Embryonic facial prominence (tissue), 1 donor: ENCODE data around the gene ILDR2.

Source experiments
- DNase-seq: peaks from one replicate; pipeline ENCODE4 v3.0.0-alpha.2; 2016; ENCODE audit errors: extremely low spot score

Gene ILDR2

GRCh38 chr1:166975361-166976129 lies at the start of gene ILDR2:
TSS of gene ILDR2 (minus strand) at chr1:166975540. CDS start at chr1:166975268, 272 bp downstream.
- DNase-seq, result no peak

GRCh38 chr1:167022384-167022783 lies 47.0 kb upstream of the ILDR2 start:
- DNase-seq, result no peak

- no peak for DNase-seq
Measured at GRCh38 chr1:167016100-167016750, 40.9 kb upstream of the ILDR2 start.

- no peak for DNase-seq
Measured at GRCh38 chr1:167013108-167013929, 38.0 kb upstream of the ILDR2 start.

- no peak for DNase-seq
Measured at GRCh38 chr1:167012570-167012969, 37.2 kb upstream of the ILDR2 start.

GRCh38 chr1:167011560-167012191 lies 36.3 kb upstream of the ILDR2 start:
- DNase-seq, result no peak

GRCh38 chr1:167003711-167004110 lies 28.4 kb upstream of the ILDR2 start:
- DNase-seq, result no peak

- no peak for DNase-seq
Measured at GRCh38 chr1:167002354-167002753, 27.0 kb upstream of the ILDR2 start.

- DNase-seq, result no peak
Measured at GRCh38 chr1:167000546-167000945, 25.2 kb upstream of the ILDR2 start.

- no peak for DNase-seq
Measured at GRCh38 chr1:166999500-167000055, 24.2 kb upstream of the ILDR2 start.

- no peak for DNase-seq
Measured at GRCh38 chr1:166999075-166999474, 23.7 kb upstream of the ILDR2 start.

GRCh38 chr1:166988974-166989515 lies 13.7 kb upstream of the ILDR2 start, which contains the start of gene MAEL:
TSS of gene MAEL (plus strand) at chr1:166989280. CDS start at chr1:166989353, 73 bp downstream.
- DNase-seq, result no peak

- DNase-seq, result no peak
Measured at GRCh38 chr1:166981589-166981988, 6.2 kb upstream of the ILDR2 start.

GRCh38 chr1:166980818-166981217 lies 5.5 kb upstream of the ILDR2 start:
- no peak for DNase-seq

- DNase-seq, result no peak
Measured at GRCh38 chr1:166980383-166980782, 5.0 kb upstream of the ILDR2 start.

GRCh38 chr1:166978821-166979220 lies 3.5 kb upstream of the ILDR2 start:
- DNase-seq, result no peak

- DNase-seq, result no peak
Measured at GRCh38 chr1:166977951-166978350, 2.6 kb upstream of the ILDR2 start.

- no peak for DNase-seq
Measured at GRCh38 chr1:166974647-166975345, 544 bp downstream of the ILDR2 start.

- DNase-seq, result no peak
Measured at GRCh38 chr1:166972826-166973225, 2.5 kb downstream of the ILDR2 start.

- DNase-seq, result no peak
Measured at GRCh38 chr1:166972193-166972592, 3.1 kb downstream of the ILDR2 start.

- no peak for DNase-seq
Measured at GRCh38 chr1:166971252-166971651, 4.1 kb downstream of the ILDR2 start.
